Cardiac atrium fibroblast (primary cell): ENCODE results near the gene PIM2. TPM values are rescaled to one million over a fixed set of nuclear protein-coding genes. Genes with fewer than 3 reads are reported as not detected.

Experiments used
- total RNA-seq: library from RNA; depleted of rRNA; stranded (reverse); fragments of >200 nt; gene quantifications from 2 replicates; pipeline ENCODE4 v1.2.3, GENCODE V29; 2015

PIM2 gene
- total RNA-seq, result 1.8 and 7.6 TPM in 2 replicates

DNA sequence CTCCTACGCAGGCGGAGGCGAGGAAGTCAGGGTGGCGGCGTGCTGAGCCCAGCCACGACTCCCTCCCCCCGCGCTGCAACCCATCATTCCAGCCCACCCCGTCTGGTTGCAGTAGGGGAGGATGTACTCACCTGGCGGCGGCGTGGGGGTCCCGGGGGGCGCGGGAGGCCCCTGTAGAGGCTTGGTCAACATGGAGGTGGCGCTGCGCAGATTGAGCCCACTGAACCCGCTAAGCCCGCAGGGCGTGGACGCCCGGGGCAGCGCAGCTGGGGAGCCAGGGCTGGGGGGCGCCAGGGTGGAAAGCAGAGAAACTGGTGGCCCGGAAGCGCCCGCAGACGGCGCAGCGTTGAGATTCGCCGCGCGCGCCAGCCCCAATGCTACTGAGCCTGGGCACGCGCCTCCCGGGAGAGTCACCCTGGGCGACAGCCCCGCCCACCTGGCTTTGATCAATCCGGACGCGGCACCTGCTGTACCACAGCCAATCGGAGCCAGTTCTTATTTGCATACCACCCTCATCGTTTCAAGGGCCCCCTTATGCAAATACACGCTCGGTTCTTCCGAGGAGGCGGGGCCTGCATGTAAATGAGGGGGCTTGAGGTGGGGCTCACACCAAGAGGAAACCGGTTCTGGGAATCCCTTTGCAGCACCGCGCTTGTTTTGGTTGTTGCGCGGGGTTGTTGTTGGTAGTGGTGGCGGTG lies at the start of gene PIM2:
Gene PIM2 (minus strand): TSS at position 382 of the 698 bp plus-strand sequence. CDS start 190 bp downstream, at position 192.

DNA sequence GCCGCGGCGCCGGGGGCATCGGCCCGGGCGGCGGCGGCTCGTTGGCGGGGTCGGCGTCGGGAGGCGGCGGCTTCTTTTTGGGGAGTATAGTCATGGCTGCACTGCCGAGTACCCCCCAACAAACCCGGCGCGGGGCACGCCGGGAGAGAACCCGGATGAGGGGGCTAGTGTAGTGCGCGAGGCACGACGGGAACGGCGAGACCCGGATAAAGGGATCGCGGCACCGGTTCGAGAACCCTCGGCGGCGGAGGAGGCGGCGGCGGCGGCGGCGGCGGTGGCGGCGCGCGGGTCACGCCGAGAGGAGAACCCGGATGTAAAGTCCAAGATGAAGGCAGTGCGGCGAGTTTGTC lies 38.6 kb upstream of the PIM2 start, which contains the start of gene OTUD5:
Gene OTUD5 (minus strand): TSS at position 131 of the 350 bp plus-strand sequence. CDS start 37 bp downstream, at position 94.

DNA sequence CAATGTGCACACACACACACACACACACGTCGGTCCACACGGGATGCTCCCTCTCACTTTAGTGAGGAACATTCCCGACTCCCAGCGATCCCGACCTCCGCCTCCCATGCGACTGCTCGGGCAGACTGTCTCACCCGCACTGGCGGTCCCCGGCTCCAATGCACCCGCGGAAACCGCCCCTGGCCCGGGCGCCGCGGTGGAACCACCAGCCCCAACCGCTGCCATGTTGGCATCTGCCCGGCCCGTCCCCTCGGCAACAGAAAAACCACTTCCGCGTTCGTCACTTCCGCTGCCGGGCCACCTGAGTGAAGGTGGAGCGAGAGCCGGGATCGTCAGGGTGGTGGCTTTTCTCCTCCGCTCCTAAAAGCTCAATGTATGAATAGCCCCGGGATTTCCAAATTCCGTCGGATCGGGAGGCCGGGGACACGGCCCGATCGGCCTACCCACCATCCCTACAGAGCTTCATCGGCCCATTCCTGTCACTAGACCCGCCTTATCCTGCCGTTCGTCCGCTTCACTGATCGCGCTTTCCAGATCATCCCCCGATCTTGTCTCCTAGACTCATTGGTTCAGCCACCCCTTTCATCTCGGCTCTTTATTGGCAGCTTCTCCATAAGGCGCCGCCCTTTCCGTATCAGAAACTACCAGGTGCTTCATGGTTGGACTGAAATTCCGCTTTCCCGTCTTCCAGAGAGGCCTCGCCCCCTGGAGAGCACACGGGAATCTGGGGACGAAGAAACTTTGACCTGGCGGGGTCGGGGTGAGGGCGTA lies 7.2 kb downstream of the PIM2 start, which contains the start of gene SLC35A2:
Gene SLC35A2 (minus strand): TSS at position 235 of the 771 bp plus-strand sequence. CDS start 10 bp downstream, at position 225.

DNA sequence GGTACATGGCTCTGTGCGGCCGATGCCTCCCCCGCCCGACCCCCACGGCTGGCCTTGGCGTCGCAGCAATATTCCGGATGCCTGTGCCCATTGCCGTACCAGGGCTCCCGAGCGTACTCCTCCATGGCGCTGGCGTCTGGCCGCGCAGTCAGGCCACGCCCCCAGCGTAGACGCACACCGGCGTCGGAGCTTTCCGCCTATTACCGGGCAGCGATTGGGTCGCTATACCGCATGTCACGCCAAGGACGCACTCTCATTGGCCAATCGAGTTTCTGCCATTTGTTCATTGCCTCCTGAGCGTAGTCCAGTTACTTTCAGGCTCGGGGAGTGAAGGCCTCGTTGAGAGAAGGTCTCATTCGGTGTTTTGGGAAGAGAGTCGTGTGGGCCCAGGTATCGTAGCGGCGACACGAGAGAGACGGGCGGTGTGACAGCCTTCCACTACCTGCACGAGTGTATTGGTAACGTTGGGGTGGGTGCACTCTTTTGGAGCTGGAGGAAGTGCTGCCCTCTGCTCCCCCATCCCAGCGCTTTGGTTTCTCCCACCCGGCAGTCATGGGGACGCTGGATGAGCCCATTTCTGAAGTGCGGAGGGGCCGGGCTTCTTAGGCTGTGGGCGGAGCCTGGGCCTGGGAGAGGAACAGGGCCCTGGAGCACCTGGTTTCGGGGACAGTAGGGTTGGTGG lies 21.1 kb downstream of the PIM2 start, which contains the start of the genes PQBP1 and TIMM17B:
Gene PQBP1 (plus strand): TSS at position 306 of the 682 bp plus-strand sequence. CDS start 580 bp downstream, outside the sequence.
Gene TIMM17B (minus strand): TSS at position 144 of the 682 bp plus-strand sequence. CDS start 19 bp downstream, at position 125.

Other genes with a start within 250 kb of the PIM2 start
- not detected in 2 replicates for gene WAS, start 235.2 kb downstream of the PIM2 start, total RNA-seq
- 3.7 and 6.9 TPM in 2 replicates for gene SUV39H1, start 222.3 kb downstream of the PIM2 start, total RNA-seq
- gene GLOD5, start 157.3 kb downstream of the PIM2 start, total RNA-seq, result not detected in 2 replicates
- not detected in 2 replicates for gene GATA1, start 132.4 kb downstream of the PIM2 start, total RNA-seq
- gene HDAC6, start 117.0 kb downstream of the PIM2 start, total RNA-seq, result 30.3 and 33.5 TPM in 2 replicates
- gene ERAS, start 92.5 kb downstream of the PIM2 start, total RNA-seq, result not detected in 2 replicates
- gene PCSK1N, start 83.4 kb downstream of the PIM2 start, total RNA-seq, result 1.4 and 1.5 TPM in 2 replicates
- gene TIMM17B, start 21.3 kb downstream of the PIM2 start, total RNA-seq, result 9.6 and 22.4 TPM in 2 replicates
- 48.1 and 55.8 TPM in 2 replicates for gene PQBP1, start 21.1 kb downstream of the PIM2 start, total RNA-seq
- gene SLC35A2, start 7.4 kb downstream of the PIM2 start, total RNA-seq, result 32.1 and 32.5 TPM in 2 replicates
- 31.8 and 32.9 TPM in 2 replicates for gene OTUD5, start 38.6 kb upstream of the PIM2 start, total RNA-seq
- gene KCND1, start 52.8 kb upstream of the PIM2 start, total RNA-seq, result 0.81 and 1.4 TPM in 2 replicates
- gene GRIPAP1, start 83.2 kb upstream of the PIM2 start, total RNA-seq, result 10.4 and 19.0 TPM in 2 replicates
- gene TFE3, start 124.3 kb upstream of the PIM2 start, total RNA-seq, result 38.3 and 58.5 TPM in 2 replicates
- 1.1 and 1.6 TPM in 2 replicates for gene CCDC120, start 140.0 kb upstream of the PIM2 start, total RNA-seq
- 24.0 and 56.5 TPM in 2 replicates for gene PRAF2, start 155.0 kb upstream of the PIM2 start, total RNA-seq
- 64.0 and 93.0 TPM in 2 replicates for gene WDR45, start 160.9 kb upstream of the PIM2 start, total RNA-seq
- gene GPKOW, start 204.7 kb upstream of the PIM2 start, total RNA-seq, result 19.9 and 20.6 TPM in 2 replicates
- 4.4 and 5.6 TPM in 2 replicates for gene MAGIX, start 243.7 kb upstream of the PIM2 start, total RNA-seq